GM19043 (cell line): ENCODE measurements around the gene C10orf62.

Source experiments
- ATAC-seq: cut with Tn5 transposase; IDR thresholded peaks from one replicate; pipeline ENCODE4 v1.9.1; 2021; ENCODE audit warnings: low read depth; ENCODE audit not compliant: unreplicated experiment

The C10orf62 gene

DNA sequence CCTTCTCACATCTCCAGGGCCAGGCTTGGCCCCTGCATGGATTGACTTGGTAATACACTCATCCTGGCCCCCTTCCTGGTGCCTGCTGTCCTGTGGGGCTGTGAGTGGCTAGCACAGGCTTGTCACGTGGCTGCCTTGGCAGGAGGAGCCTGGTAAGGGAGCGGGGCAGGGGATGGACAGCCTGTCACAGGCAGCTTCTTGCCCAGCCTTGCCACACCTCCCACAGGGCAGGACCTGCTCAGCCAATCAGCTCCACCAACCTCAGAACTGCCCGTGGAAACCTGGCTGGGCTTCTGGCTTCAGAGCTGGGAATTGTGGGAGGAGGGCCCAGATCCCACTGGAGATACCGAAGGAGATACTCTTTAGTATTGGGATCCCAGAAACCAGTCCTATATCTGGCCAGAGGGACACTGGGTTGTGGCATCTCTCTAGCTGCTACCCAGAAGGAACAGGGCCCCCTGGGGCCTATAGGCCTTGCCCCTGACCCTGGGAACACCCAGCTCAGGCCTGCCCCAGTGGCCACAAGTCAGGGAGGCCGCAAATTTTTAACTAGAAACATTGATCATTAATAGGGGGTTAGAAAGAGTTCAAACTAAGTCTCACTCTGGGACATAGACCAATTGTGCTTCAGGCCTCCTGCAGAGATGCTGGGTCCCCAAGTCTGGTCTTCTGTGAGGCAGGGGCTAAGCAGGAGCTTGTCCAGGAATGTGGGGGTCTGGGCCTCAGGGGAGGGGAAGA, 5.3 kb upstream of the C10orf62 start, which contains the start of gene HOGA1:
Gene HOGA1 (plus strand): TSS at position 330 of the 738 bp plus-strand sequence. CDS start 315 bp downstream, at position 645.
- peak; percentile 64 for ATAC-seq

DNA sequence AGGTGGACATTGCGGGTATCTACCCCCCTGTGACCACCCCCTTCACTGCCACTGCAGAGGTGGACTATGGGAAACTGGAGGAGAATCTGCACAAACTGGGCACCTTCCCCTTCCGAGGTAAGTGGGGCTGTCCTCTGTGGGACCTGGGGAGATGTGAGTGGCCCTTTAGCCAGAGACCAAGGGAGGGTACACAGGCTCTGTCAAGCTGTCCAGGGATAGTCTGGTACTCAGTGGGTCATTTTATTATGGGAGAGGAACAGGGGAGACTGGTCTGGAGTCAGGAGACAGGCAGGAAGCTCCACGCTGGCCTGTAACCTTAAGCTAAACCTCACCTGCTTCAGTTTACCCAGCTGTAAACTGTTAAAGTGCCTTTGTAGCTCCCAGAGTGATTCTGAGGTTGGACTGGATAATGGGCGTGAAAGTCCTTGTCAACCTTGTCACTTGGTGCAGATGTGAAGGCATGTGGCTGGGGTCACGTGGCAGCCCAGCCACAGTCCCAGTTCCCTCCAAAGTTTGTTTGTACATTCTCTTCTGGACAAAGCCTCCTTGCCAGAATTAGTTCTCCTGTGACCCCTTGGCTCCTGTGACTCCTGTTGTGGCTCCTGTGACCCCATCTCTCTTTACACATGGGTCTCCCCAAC, 4.6 kb upstream of the C10orf62 start:
- ATAC-seq, result no peak

DNA sequence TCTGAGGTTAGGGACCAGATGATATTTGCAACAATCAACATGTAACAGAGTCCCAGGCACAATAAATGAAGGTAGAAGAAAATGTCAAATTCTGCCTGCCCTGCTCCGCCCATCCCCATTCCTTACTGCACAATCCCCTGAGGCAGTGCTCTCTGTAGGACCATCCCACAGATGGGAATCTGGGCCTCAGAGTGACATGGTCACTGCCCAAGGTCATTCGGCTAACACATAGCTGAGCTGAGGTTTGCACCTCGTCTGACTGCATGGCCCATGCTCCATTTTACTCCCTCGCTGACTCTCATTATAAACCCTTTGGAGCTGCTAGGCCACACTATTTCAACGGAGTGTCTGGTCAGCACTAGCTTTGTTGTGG, 4.1 kb upstream of the C10orf62 start:
- ATAC-seq, result no peak

DNA sequence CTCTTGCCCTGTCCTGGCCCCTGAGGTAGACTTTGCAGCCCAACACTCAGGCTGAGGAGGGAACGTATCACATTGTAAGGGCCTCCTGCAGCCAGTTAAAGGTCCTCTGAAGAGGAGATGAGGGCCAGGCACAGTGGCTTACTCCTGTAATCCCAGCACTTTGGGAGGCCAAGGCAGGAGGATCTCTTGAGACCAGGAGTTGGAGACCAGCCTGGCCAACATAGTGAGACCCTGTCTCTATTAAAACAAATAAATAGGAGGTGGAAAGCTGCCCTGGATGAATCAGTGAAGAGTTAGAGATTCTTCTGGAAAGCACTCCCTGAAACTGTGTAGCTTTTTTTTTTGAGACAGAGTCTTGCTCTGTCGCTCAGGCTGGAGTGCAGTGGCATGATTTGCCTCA, 2.3 kb upstream of the C10orf62 start:
- ATAC-seq, result no peak

DNA sequence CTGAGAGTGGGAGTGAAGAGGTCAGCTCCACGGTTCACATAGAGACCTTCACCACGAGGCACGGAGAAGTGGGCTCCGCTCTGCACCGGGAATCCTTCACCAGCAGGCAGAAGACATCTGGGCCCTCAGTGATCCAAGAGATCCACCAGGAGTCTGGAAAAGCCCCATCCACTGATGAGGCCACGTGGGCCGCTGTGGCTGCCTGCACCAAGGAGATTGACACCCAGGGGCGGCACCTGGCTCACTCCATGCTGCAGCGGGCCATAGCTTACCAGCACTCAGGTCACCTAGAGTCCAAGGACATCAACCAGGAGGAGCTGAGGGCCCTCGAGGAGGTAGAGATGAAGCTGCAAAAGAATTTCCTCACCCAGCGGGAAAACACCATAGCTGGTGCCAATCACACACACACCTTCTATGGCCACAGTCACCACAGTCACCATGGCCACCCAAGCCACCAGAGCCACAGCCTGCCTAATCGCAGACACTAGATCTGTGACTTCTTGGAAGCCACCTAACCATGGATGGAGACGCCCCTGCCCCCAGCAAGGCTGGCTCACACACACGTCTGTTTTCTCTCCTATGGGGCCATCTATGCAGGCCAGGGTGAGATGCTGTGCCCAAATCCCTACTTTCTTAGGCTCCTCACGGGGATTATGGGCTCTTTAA, 694 bp downstream of the C10orf62 start:
- ATAC-seq, result no peak

DNA sequence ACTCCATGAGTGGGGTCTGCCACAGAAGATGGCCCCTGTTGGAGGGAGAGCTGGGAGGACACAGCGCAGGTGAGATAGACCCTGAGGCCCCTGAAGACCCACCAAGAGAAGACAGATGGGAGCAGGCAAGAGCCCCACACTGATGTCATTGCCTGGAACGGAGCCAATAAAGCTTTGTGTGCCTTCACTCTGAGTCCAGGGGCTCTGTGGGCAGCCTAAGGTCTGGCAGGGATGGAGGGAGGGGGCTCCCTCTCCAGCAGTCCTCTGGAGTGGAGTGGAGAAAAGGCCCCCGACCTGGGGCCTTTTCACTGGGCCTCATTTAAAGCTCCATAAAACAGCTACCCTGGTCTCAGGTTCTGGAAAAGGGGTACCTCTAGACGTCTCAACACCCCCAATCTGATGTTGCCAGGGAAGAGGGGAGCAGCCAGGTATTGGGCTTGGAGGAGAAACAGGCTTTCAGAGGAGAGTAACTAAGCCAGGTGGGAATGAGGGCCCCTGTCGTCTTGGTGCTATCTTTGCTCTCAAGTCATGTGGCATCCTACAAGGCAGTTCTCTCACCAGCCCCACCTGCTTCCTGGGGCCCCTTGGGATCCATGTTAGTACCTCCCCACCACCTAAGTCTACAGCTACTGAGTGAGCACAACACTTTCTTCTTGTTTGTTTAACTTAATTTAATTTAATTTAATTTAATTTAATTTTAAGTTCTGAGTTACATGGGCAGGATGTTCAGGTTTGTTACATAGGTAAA, 1.4 kb downstream of the C10orf62 start:
- ATAC-seq, result no peak

DNA sequence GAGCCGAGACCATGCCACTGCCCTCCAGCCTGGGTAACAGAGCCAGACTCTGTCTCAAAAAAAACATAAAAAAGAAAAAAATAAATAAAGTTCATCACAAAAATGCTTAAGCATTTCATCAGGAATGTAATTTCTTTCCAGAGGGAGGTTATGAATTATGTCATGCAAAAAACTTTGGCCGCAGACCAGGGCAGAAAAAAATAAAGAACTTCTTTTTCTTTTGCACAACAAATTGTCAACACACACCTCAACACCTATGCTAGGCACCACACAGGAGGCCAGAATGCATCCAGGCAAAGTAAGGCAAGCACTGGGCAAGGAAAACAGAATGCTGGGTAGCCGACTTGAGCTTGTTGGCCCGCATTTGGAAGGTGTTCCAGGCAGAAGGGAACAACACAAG, 3.9 kb downstream of the C10orf62 start:
- no peak for ATAC-seq

DNA sequence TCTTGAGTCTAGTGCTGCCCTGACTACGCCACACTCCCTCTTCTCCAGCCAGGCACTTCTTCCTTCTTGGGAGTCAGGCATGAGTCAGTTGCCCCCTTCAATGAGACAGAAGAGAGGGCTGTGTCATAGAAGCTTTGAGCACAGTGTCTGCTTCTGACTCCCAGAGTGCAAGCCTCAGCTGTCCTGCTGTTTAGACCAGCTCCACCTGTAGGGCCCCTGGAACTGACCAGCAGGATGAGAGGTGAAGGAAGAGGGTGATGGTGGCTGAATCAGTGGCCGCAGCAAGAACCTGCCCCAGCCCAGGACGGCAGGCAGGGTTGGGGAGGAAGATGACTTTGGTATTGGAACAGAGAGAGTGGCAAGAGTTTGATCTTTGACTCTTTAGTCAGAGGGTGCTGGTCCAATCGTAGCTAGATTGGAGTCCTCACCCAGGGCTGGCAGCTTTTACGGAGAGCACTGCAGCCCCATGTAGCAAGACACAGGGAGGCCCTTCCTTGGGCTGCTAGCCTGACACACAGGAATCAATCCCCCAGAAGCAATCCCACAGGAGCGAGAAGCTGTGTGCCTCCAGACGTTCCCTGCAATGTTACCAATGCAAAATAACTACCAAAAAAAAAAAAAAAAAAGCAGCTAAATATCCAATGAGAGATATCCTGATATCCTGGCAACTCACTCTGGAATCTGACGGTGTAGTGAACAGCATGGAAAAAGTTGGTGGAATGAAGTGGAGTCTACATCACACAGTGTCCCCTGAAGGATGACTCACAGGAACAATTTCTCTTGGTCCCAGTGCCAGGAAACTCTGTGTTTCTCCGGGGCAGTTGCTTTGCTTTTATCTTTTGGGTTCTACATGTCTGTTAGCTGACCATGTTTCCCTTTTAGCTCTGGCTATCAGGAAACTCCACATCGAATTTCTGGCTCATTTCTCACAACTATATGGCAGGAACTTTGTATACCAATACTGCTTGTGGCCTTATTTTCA, 6.9 kb downstream of the C10orf62 start:
- no peak for ATAC-seq

DNA sequence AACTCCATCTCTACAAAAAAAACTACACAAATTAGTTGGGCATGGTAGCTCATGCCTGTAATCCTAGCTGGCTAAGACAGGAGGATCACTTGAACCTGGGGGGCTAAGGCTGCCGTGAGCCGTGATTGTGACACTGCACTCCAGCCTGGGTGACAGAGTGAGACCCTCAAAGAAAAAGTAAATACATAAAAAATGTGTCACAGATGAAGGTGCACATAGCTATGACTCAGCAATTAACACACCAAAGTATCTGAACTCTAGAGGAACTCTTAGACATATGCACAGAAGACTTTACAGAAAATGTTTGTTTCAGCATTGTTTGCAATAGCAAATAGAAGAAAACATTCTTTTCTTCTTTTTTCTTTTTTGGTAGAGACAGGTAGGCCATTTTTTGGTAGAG, 8.3 kb downstream of the C10orf62 start:
- no peak for ATAC-seq

DNA sequence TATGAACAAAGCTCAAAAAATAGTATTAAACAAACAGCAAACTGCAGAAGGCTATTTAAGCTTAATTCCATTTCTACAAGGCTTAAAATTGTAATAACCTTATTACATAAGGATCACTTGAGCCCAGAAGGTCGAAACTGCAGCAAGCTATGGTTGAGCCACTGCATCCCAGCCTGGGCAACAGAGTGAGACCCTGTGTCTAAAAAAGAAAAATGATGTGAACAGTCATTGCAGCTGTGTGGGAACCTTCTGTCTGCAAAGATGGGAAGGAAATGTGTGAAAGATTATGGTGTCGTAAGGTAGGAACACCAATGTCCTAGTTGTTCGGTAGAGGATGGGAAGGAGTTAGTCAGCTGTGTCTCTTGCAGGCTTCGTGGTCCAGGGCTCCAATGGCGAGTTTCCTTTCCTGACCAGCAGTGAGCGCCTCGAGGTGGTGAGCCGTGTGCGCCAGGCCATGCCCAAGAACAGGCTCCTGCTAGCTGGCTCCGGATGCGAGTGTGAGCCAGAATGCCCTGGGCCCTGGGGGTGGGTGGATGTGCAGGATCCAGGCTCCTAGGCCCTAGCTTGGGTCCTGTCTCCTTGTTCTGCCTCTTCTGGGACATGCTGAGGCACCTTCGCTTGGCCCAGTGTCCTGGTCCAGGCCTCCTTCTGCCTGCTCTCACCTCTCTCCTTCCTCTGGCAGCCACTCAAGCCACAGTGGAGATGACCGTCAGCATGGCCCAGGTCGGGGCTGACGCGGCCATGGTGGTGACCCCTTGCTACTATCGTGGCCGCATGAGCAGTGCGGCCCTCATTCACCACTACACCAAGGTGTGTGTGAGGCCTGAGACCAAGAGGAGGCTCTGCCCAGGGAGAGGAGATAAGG, 9.1 kb downstream of the C10orf62 start:
- no peak for ATAC-seq

DNA sequence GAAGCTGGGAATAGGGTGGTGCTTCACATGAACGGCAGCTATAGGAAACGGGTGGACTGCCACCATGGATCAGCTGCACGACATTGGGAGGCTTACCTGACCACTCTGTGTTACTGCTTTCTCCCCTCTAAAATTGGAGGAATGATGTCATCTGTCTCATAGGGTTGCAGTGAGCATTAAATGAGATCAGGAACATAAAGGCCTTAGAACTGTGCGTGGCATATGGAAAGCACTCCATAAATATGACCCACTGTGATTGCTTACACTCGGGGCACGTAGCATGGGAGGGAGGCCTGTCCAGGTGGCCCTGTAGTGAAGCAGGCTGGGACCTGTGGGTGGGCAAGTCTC, 9.7 kb downstream of the C10orf62 start:
- no peak for ATAC-seq

DNA sequence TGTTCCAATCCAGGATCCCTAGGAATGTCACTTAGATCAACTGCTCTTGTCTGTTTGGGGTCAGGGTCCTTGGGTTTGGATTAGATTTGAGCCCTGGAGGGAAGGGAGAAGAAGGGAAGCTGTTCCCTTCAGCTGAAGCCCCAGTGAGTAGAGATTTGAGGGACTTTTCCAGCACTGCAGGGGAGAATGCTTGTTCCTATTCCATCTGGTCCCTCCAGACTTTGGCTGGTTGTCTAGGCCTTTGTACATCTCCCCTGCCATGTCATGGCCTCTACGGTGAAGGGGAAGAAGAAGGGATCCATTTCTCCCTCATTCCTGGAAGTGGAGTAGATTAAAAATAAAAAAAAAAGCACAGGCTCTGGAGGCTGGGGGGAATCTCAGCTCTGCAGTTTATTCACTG, 11.1 kb downstream of the C10orf62 start:
- no peak for ATAC-seq

DNA sequence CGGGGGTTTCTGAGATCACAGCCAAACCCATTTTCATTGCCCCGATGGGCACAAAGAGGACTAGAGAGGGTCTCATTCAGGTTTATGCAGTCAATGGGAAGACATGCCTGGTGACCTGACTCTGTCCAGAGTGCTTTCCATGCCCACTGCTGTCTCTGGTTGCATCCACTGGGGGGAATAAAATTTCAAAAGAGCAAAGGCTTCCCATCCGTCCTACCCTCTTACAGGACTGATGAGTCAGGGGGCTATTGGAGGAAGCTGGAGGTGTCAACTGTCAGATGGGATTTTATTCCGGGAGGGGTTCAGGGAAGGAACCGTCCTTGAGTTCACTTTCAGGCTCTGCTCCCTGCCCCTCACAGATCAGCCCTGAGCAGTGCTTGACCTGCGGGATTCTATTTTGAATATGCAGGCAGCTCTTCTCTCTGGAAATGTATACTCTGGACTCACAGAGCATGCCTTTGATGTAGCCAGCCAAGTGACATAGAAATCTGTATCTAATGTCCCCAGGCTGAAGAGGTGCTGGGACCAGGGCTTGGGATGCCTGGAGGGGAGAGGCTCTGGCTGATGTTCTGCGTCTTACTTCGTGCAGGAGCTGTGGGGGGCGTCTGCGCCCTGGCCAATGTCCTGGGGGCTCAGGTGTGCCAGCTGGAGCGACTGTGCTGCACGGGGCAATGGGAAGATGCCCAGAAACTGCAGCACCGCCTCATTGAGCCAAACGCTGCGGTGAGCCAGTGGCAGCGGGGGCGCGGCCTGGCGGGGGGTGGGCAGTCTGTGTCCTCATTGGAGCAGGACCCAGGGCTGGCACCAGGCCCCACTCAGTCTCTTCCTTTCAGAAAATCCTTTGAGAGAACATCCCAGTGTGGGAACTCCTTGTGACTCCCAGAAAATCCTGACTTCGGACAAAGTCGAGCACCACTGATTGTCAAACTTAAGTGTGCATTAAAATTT, 12.0 kb downstream of the C10orf62 start:
- ATAC-seq, result no peak

DNA sequence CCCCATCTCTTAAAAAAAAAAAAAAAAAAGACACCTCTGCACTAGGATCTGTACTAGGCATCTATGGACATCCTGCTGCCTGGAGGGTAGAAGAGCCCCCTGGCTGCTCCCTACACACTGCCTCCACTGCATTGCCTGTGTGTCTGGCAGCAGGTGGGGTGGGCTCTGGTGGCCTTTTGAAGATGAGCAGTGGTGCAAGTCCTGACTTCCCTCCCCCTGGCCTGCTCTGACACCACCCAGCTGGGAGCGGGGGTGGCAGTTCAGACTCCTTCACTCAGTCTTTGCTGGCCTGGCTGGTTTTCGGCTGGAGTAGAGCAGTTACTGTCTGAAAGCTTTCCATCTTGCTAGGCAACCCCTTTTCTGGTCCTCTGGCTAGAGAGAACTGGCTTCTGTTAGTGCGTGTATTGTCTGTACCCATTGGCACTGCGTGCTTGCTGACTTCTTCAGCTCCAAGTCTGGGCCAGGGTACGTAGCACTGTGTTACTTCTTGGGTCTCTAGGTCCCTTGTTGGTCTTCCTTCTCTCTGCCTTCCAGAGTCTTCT, 17.6 kb downstream of the C10orf62 start:
- ATAC-seq, result no peak

DNA sequence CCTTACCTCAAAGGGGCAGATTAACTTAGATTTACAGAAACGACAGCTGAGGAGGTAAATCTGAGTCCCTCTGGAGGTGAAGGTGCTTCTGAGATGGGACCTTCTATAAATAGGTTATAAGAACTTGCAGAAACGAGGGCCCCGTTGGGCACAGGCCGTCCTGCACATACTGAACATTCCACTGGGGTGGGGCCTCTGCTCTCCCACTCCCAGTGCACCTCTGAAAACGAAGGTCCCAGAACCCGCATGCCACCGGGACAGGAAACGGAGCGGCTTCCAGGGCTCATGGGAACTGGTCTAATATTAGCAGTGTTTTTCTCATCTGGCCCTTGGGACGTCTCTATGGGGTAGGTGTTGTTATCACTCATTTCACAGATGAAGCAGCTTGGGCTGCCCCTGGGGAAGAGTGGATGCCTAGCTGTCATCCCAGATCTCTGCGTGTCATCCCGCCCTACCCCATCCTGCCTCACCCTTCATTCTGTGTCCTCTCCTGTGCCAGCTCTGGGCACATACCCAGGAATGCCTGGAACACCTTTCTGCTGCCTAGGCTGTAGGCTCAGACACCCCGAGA, 19.6 kb downstream of the C10orf62 start:
- ATAC-seq, result no peak

DNA sequence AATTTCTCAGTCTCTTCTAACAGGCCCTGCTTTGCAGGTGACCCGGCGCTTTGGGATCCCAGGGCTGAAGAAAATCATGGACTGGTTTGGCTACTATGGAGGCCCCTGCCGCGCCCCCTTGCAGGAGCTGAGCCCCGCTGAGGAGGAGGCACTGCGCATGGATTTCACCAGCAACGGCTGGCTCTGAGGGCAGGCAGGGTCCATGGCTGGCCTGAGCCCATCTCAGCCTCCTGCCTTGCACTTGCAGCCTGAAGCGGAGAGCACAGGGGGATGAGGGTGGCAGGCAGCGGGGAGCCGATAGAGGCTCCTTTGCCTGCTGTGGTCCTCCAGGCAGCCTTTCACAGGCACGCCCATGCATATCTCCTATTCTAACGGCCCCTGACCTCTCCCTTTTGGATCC, 22.0 kb downstream of the C10orf62 start:
- no peak for ATAC-seq

DNA sequence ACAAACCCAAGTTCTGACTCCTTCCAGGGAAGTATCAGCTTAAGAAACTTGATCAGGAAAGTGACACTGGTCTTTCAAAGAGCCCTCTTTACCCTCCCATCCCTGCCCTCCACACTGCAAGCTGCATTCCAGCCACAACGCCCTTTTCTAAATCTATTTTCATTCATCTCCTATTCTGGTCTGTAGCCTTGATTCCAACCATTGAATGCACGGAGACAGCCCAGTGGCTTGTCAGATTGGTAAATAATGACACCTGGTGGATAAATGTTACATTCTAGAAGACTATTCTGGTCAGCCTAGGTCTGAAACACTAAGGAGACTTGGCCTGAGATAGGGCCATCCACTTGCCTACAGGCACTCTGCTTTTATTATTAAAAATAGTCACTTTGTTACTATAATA, 22.9 kb downstream of the C10orf62 start:
- no peak for ATAC-seq
